Body of pancreas (tissue), 4 donors: ENCODE data around the gene PLCG2. TPM values are rescaled to one million over a fixed set of nuclear protein-coding genes. Genes with fewer than 3 reads are reported as not detected.

Experiments used
- ATAC-seq: fragments of 150-250 bp; one replicate; pipeline ENCODE4 v1.9.1; 2016
- DNase-seq, 4 donors: peaks; one replicate each; pipeline ENCODE4 v3.0.0-alpha.2; 2019
- H3K27ac ChIP-seq, 4 donors: fragments of 200-600 bp; sonication (generic); 1 replicate in 3 of 4; 2 replicates in 1 of 4; pipeline versions ENCODE4 v1.5.1 to v1.6.1; 2016 to 2019; ENCODE audit warnings: mild to moderate bottlenecking in 1 of 4, mixed read lengths in 1 of 4, moderate library complexity in 1 of 4
- H3K27me3 ChIP-seq, 2 donors: fragments of 200-600 bp; sonication (generic); one replicate each; pipeline ENCODE4 v1.6.0; 2016; ENCODE audit warnings: mild to moderate bottlenecking in 1 of 2
- H3K36me3 ChIP-seq, 2 donors: fragments of 200-600 bp; sonication (generic); replicated peaks in 1 of 2; 2 replicates each; pipeline ENCODE4 v1.5.1; 2016; ENCODE audit warnings: low read depth in 2 of 2; ENCODE audit not compliant: insufficient read depth in 1 of 2
- H3K4me1 ChIP-seq: fragments of 200-600 bp; sonication (generic); one replicate; pipeline ENCODE4 v1.6.0; 2016
- H3K4me3 ChIP-seq, 2 donors: fragments of 200-600 bp; sonication (generic); 1 replicate in 1 of 2; 2 replicates in 1 of 2; pipeline ENCODE4 v1.5.1; 2016 to 2019
- H3K9me3 ChIP-seq, 3 donors: fragments of 200-600 bp; sonication (generic); 1 replicate in 2 of 3; 2 replicates in 1 of 3; pipeline ENCODE4 v1.5.1; 2016
- CTCF ChIP-seq, 7 experiments: fragments of 450-650 bp in 4 of 7; fragments of 200-600 bp in 3 of 7; sonication (generic) in 3 of 7; IDR thresholded peaks; one replicate each; pipeline ENCODE4 v1.5.1; 2016 to 2019; ENCODE audit warnings: antibody characterized with exemption in 7 of 7
- POLR2A ChIP-seq, 3 donors: fragments of 450-650 bp; IDR thresholded peaks; one replicate each; pipeline ENCODE4 v1.6.1; 2016; ENCODE audit warnings: antibody characterized with exemption in 3 of 3, mild to moderate bottlenecking in 2 of 3
- WGBS, 2 donors: methylation state at CpG; one replicate each; pipeline ENCODE4 v1.1.5; 2017; 5-methylcytosine and 5-hydroxymethylcytosine counted together
- intact Hi-C: fragments of 100-400 bp; cut with DNase I; formaldehyde crosslinking; loops from one replicate; pipeline ENCODE4 v1.15.1; 2023
- total RNA-seq, 2 donors: library from RNA; depleted of rRNA; stranded (reverse); fragments of >200 nt; gene quantifications; one replicate each; pipeline ENCODE4 v1.1.0, GENCODE V29; 2016

The PLCG2 gene
- total RNA-seq, 2 donors from 2014 or later: 6.7 to 9.6 TPM

GRCh38 chr16:81992859-81993258 is 213.8 kb downstream of the PLCG2 start:
- no peak overlapping the region for H3K27ac ChIP-seq
- WGBS, 2 donors: 66 to 72% methylated on average over 3 of the region's 3 CpGs
- peaks cover 12% of the 10 kb centered on the region for H3K4me1 ChIP-seq
- ATAC-seq (no peak), DNase-seq (no peak)
- H3K27me3 ChIP-seq: no peaks in the 10 kb centered on the region
- no peak for TF ChIP-seq POLR2A (IDR thresholded peaks at IDR 0.05)
- no peak for TF ChIP-seq CTCF (IDR thresholded peaks at IDR 0.05)
- intact Hi-C loops: no loop called here
- no peak overlapping the region for H3K4me3 ChIP-seq
- H3K36me3 ChIP-seq: peaks cover 0 to 2% of the 10 kb centered on the region in 2 donors
- H3K9me3 ChIP-seq: no peaks in the 10 kb centered on the region

- H3K4me1 ChIP-seq: peaks cover 12% of the 10 kb centered on the region
- no peak overlapping the region for H3K4me3 ChIP-seq
- WGBS, 2 donors: 87 to 90% methylated on average over 5 of the region's 5 CpGs
- no peaks in the 10 kb centered on the region for H3K9me3 ChIP-seq
- DNase-seq (no peak), ATAC-seq (no peak)
- intact Hi-C loops: no loop called here
- H3K36me3 ChIP-seq: peaks cover 0 to 5% of the 10 kb centered on the region in 2 donors
- no peaks in the 10 kb centered on the region for H3K27me3 ChIP-seq
- TF ChIP-seq POLR2A (IDR thresholded peaks at IDR 0.05) (no peak), CTCF (IDR thresholded peaks at IDR 0.05) (peak in 2 of 7 experiments; percentile 11 to 25)
- no peak overlapping the region for H3K27ac ChIP-seq
These were observed 215.4 kb downstream of the PLCG2 start for GRCh38 chr16:81994485-81994884.

GRCh38 chr16:81995651-81996050 is 216.6 kb downstream of the PLCG2 start:
- no peaks in the 10 kb centered on the region for H3K9me3 ChIP-seq
- WGBS, 2 donors: 65 to 73% methylated on average over 3 of the region's 3 CpGs
- H3K27ac ChIP-seq: no peak overlapping the region
- H3K4me3 ChIP-seq: no peak overlapping the region
- TF ChIP-seq POLR2A (IDR thresholded peaks at IDR 0.05) (no peak), CTCF (IDR thresholded peaks at IDR 0.05) (no peak)
- intact Hi-C loops: no loop called here
- peaks cover 4% of the 10 kb centered on the region for H3K4me1 ChIP-seq
- ATAC-seq (no peak), DNase-seq (no peak)
- no peaks in the 10 kb centered on the region for H3K27me3 ChIP-seq
- H3K36me3 ChIP-seq: peaks cover 0 to 10% of the 10 kb centered on the region in 2 donors

GRCh38 chr16:81996664-81997509 is 217.8 kb downstream of the PLCG2 start:
- H3K4me3 ChIP-seq: no peak overlapping the region
- peaks cover 0 to 10% of the 10 kb centered on the region in 2 donors for H3K36me3 ChIP-seq
- no peak for TF ChIP-seq POLR2A (IDR thresholded peaks at IDR 0.05)
- TF ChIP-seq CTCF (IDR thresholded peaks at IDR 0.05): no peak
- peaks cover 4% of the 10 kb centered on the region for H3K4me1 ChIP-seq
- no peak for DNase-seq
- intact Hi-C loops: no loop called here
- no peaks in the 10 kb centered on the region for H3K27me3 ChIP-seq
- WGBS, 2 donors: 79 to 80% methylated on average over 11 of the region's 11 CpGs
- no peaks in the 10 kb centered on the region for H3K9me3 ChIP-seq
- peak overlapping the region in 2 of 4 donors; percentile 39 to 57 for H3K27ac ChIP-seq
- no peak for ATAC-seq
